Activated naive CD8-positive, alpha-beta T cell treated with anti-CD3 and anti-CD28 coated beads, Interleukin-2, amount 10 ng/mL, durations not matched to agents 7 days and 5 days (primary cell): ENCODE measurements around the gene UBL3. TPM values are rescaled to one million over a fixed set of nuclear protein-coding genes. Genes with fewer than 3 reads are reported as not detected.

ENCODE experiments used
- ATAC-seq: fragments of 150-1000 bp; cut with Tn5 transposase; one replicate; pipeline ENCODE4 v1.10.0; 2021; ENCODE audit warnings: low read depth, moderate library complexity
- POLR2A ChIA-PET: fragments of 350-600 bp; sonication (Branson Sonifier 250); formaldehyde crosslinking; loops from one replicate; lab custom pipeline; 2021; ENCODE audit warnings: antibody characterized with exemption; lab: Charles Lee
- DNase-seq: peaks from one replicate; pipeline ENCODE4 v3.0.0; 2021
- H3K27ac Mint-ChIP-seq: one replicate; pipeline ENCODE4 v1.8.0; 2022; ENCODE audit warnings: mild to moderate bottlenecking, mixed read lengths
- H3K27me3 Mint-ChIP-seq: one replicate; pipeline ENCODE4 v1.8.0; 2022; ENCODE audit warnings: mild to moderate bottlenecking, moderate library complexity, mixed read lengths
- H3K36me3 Mint-ChIP-seq: one replicate; pipeline ENCODE4 v1.8.0; 2021; ENCODE audit warnings: mild to moderate bottlenecking, mixed read lengths
- H3K4me1 Mint-ChIP-seq: one replicate; pipeline ENCODE4 v1.8.0; 2021; ENCODE audit warnings: mixed read lengths
- H3K4me3 Mint-ChIP-seq: one replicate; pipeline ENCODE4 v1.8.0; 2022; ENCODE audit warnings: mild to moderate bottlenecking, moderate library complexity, mixed read lengths
- H3K9me3 Mint-ChIP-seq: one replicate; pipeline ENCODE4 v1.8.0; 2021; ENCODE audit warnings: mixed read lengths
- total RNA-seq, 2 experiments: library from RNA; stranded (reverse); gene quantifications; one replicate each; pipeline ENCODE4 v1.2.3, GENCODE V29; 2021

The UBL3 gene
- total RNA-seq, 2 experiments from 2014 or later, result 20.5 to 23.6 TPM

DNA sequence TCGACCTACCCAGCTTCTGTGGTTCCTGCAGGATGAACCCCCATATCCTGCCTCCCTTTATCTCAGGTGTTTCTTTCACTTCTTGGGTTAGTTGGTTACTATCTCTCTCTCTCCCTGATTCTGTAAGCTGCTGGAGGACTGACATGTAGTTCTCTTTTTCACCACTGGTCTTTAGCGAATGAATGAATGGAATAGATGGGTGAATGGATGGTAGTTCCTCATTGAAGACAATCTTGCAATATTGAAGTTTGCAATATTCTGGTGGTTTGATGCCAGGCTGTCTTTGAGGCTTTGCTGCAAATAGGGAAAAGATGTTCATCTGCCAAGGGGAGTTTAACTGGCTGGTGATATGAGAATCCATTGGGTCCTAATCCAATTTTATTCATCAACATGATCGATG lies 120.2 kb downstream of the UBL3 start:
- ATAC-seq (no peak), DNase-seq (no peak)
- Mint-ChIP-seq H3K4me3 (no peak overlapping the region), H3K27me3 (peaks cover 61% of the 10 kb centered on the region), H3K4me1 (peaks cover 8% of the 10 kb centered on the region), H3K36me3 (no peaks in the 10 kb centered on the region), H3K27ac (no peak overlapping the region), H3K9me3 (no peaks in the 10 kb centered on the region)
- POLR2A ChIA-PET, result no interaction called here

DNA sequence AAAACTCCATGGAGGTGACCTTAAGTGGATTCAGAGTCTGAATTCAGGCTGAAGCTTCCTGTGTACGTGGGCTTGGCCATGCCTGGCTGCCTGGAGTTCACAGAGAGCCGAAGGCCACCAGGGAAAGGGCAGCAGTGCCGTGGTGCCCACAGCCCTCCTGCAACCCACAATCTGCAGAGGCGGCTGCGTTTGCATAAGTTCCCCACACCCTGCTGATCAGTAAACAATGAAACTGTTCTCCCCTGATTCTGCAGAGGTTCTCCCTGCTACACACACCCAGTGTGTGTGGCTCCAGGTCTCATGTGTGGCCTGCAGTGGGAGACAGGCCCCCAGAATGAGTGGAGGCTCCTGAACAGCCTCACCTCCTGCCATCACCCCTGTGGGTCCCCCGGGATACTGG lies 128.0 kb downstream of the UBL3 start:
- Mint-ChIP-seq H3K36me3 (no peaks in the 10 kb centered on the region), H3K9me3 (no peaks in the 10 kb centered on the region), H3K27me3 (peaks cover 3% of the 10 kb centered on the region), H3K27ac (no peak overlapping the region), H3K4me1 (no peaks in the 10 kb centered on the region), H3K4me3 (no peak overlapping the region)
- ATAC-seq (no peak), DNase-seq (no peak)
- POLR2A ChIA-PET, result no interaction called here

DNA sequence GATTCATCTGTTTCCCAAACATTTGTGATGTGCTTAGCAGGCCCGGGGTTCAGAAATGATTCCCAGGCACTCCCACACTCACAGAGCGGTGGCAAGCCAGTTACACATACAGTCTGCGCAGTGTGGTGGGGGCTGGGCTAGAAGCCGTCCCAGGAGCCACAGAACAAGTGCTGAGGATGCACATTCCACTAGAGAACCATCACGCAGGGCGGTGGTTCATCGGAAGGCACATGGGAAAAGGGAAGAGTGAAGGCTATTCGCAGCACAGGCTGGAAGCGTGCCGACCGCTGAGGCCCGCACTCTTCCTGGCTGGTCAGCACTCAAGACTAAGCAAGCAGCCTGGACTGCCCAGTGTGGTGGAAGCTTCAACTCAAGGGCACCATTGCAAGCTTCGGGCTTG lies 128.7 kb downstream of the UBL3 start:
- Mint-ChIP-seq H3K27ac (no peak overlapping the region), H3K9me3 (no peaks in the 10 kb centered on the region), H3K4me1 (no peaks in the 10 kb centered on the region), H3K4me3 (no peak overlapping the region), H3K27me3 (peaks cover 5% of the 10 kb centered on the region), H3K36me3 (no peaks in the 10 kb centered on the region)
- POLR2A ChIA-PET, result no interaction called here
- ATAC-seq (no peak), DNase-seq (no peak)

DNA sequence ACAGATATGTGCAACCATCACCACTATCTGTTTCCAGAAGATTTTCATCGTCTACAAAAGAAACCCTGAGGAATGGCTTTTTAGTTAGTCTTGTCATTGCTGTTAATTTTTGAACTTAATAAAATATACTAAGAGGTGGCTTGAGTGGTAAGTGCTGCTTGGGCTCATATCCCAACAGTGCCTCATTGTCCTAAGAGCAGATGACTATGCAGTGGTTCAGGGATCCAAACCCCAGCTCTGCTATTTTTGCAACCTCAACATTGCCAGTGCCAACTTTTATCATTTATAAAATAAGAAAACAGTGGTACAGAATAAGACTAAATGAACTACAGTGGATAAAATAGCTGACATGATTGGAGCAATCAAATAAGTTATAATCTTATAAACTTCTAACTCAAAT lies 131.7 kb downstream of the UBL3 start:
- no peak overlapping the region for H3K27ac Mint-ChIP-seq
- no peaks in the 10 kb centered on the region for H3K4me1 Mint-ChIP-seq
- DNase-seq (no peak), ATAC-seq (no peak)
- H3K27me3 Mint-ChIP-seq, result peaks cover 9% of the 10 kb centered on the region
- POLR2A ChIA-PET, result no interaction called here
- H3K9me3 Mint-ChIP-seq, result no peaks in the 10 kb centered on the region
- no peak overlapping the region for H3K4me3 Mint-ChIP-seq
- H3K36me3 Mint-ChIP-seq, result no peaks in the 10 kb centered on the region

DNA sequence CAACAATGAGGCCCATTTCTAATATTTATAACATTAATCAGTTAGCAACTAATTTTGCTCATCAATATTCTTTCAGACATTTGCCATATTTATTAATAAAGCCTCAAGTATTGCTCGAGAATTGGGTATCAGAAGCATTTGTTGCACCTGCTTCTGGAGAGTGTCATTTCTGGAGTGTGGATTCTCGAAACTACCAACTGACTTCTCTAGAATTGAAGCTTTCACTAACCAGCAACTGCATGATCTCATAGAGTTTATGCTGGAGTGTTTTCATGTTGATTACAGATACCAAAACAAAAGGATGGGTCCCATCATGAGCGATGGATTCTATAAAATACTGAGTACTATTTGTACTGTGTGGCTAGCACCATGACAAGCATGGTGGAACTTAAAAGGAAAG lies 133.9 kb downstream of the UBL3 start:
- ATAC-seq (no peak), DNase-seq (no peak)
- POLR2A ChIA-PET, result no interaction called here
- Mint-ChIP-seq H3K27me3 (peaks cover 19% of the 10 kb centered on the region), H3K4me1 (no peaks in the 10 kb centered on the region), H3K27ac (no peak overlapping the region), H3K4me3 (no peak overlapping the region), H3K9me3 (no peaks in the 10 kb centered on the region), H3K36me3 (no peaks in the 10 kb centered on the region)
